GM12878 (cell line): ENCODE measurements around the gene BAZ1B. TPM values are rescaled to one million over a fixed set of nuclear protein-coding genes. Genes with fewer than 3 reads are reported as not detected.
"Not testable (repeated sequence)": the region's sequence is repeated elsewhere in the genome, so short reads cannot be mapped to it uniquely, and the experiment has no call there.

ENCODE experiments used
- ATAC-seq: fragments of 200-7000 bp; cut with Tn5 transposase; 3 replicates; pipeline ENCODE4 v1.9.1; 2020; ENCODE audit warnings: mild to moderate bottlenecking, moderate library complexity
- BruUV-seq: library from RNA; stranded (reverse); fragments of 400-500 nt; replicated peaks from 2 replicates; lab custom pipeline; 2021; lab: Mats Ljungman, UMichigan
- CTCF ChIA-PET: fragments of 300-600 bp; sonication (Branson Sonifier 250); formaldehyde crosslinking; extraction: SDS; loops from one replicate; lab custom pipeline; 2021; ENCODE audit warnings: inconsistent platforms; lab: Yijun Ruan, JAX
- POLR2A ChIA-PET: fragments of 350-600 bp; formaldehyde crosslinking; extraction: SDS; loops from one replicate; lab custom pipeline; 2021; ENCODE audit warnings: inconsistent platforms; lab: Charles Lee
- RAD21 ChIA-PET: fragments of 300-600 bp; sonication (Branson Sonifier 250); formaldehyde crosslinking; loops from one replicate; lab custom pipeline; 2023; ENCODE audit warnings: antibody characterized with exemption; ENCODE audit not compliant: unreplicated experiment; lab: Charles Lee
- SMC1A ChIA-PET: fragments of 300-600 bp; sonication (Branson Sonifier 250); formaldehyde crosslinking; loops from one replicate; lab custom pipeline; 2023; ENCODE audit not compliant: unreplicated experiment, uncharacterized antibody; lab: Charles Lee
- DNase-seq: peaks from one replicate; pipeline ENCODE4 v3.0.0-alpha.2; 2011; ENCODE audit warnings: low read depth, low spot score
- FAIRE-seq: peaks from 3 replicates; lab custom pipeline; 2011; peaks lifted over from hg19 to GRCh38; lab: Jason Lieb, UNC
- H2AFZ ChIP-seq: 2 replicates; pipeline ENCODE4 v1.6.0; 2011; ENCODE audit warnings: low read depth, low read length, control low read depth; ENCODE audit not compliant: control insufficient read depth
- H3K27ac ChIP-seq: 2 replicates; pipeline ENCODE4 v1.5.1; 2011; ENCODE audit warnings: control low read depth; ENCODE audit not compliant: control insufficient read depth, insufficient read depth
- H3K27me3 ChIP-seq, 2 experiments: replicated peaks in 1 of 2; 2 replicates each; pipeline versions ENCODE4 v1.6.0 to v1.6.1; 2011; ENCODE audit warnings: low read length in 1 of 2; ENCODE audit not compliant: control insufficient read depth in 2 of 2, insufficient read depth in 2 of 2
- H3K36me3 ChIP-seq, 2 experiments: 2 replicates each; pipeline ENCODE4 v1.5.1; 2011; ENCODE audit warnings: low read length in 1 of 2; ENCODE audit not compliant: control insufficient read depth in 2 of 2, insufficient read depth in 2 of 2
- H3K4me1 ChIP-seq: 2 replicates; pipeline ENCODE4 v1.6.1; 2011; ENCODE audit warnings: mild to moderate bottlenecking, low read length, moderate library complexity, mixed read lengths; ENCODE audit not compliant: control insufficient read depth, insufficient read depth
- H3K4me2 ChIP-seq: 2 replicates; pipeline ENCODE4 v1.6.0; 2011; ENCODE audit warnings: control low read depth; ENCODE audit not compliant: control insufficient read depth, insufficient read depth
- H3K4me3 ChIP-seq: fragments of 200-600 bp; sonication (generic); 2 replicates; pipeline ENCODE4 v1.5.1; 2016
- H3K79me2 ChIP-seq: 2 replicates; pipeline ENCODE4 v1.6.0; 2011; ENCODE audit warnings: low read length; ENCODE audit not compliant: control insufficient read depth, insufficient read depth
- H3K9ac ChIP-seq: 2 replicates; pipeline ENCODE4 v1.8.0; 2011; ENCODE audit warnings: low read length, control low read depth, mixed read lengths; ENCODE audit not compliant: control insufficient read depth, insufficient read depth
- H3K9me3 ChIP-seq: replicated peaks from 3 replicates; pipeline ENCODE4 v1.5.1; 2011; ENCODE audit warnings: mild to moderate bottlenecking, low read length; ENCODE audit not compliant: control insufficient read depth, insufficient read depth
- H4K20me1 ChIP-seq: 2 replicates; pipeline ENCODE4 v1.6.0; 2011; ENCODE audit not compliant: control insufficient read depth, insufficient read depth
- MYC ChIP-seq: IDR thresholded peaks from 2 replicates; pipeline ENCODE4 v1.6.1; 2011; ENCODE audit warnings: mild to moderate bottlenecking, low read length, moderate library complexity, inconsistent platforms; ENCODE audit not compliant: insufficient read depth, insufficient replicate concordance, insufficient read length, severe bottlenecking
- RAD51 ChIP-seq: fragments of 450-650 bp; IDR thresholded peaks from 2 replicates; pipeline ENCODE4 v1.6.1; 2016; ENCODE audit warnings: moderate library complexity, mild to moderate bottlenecking, inconsistent platforms
- SMAD1 ChIP-seq: fragments of 450-650 bp; IDR thresholded peaks from 2 replicates; pipeline ENCODE4 v1.6.1; 2018; ENCODE audit warnings: mild to moderate bottlenecking, low read depth; ENCODE audit not compliant: partially characterized antibody
- SREBF2 ChIP-seq: IDR thresholded peaks from 2 replicates; pipeline ENCODE4 v1.6.1; 2012; ENCODE audit warnings: mild to moderate bottlenecking, low read length
- SRF ChIP-seq, 2 experiments: IDR thresholded peaks; 2 replicates each; pipeline ENCODE4 v1.6.1; 2011; ENCODE audit warnings: low read depth in 2 of 2, low read length in 2 of 2, mild to moderate bottlenecking in 1 of 2, moderate library complexity in 1 of 2
- WGBS: methylation state at CpG from one replicate; pipeline ENCODE4 v1.1.6; 2016; ENCODE audit warnings: low lambda C conversion rate; ENCODE audit not compliant: insufficient replicate concordance, insufficient coverage; ENCODE audit errors: missing lambda C conversion rate; 5-methylcytosine and 5-hydroxymethylcytosine counted together
- in situ Hi-C: fragments of 300-500 bp; cut with MboI; formaldehyde crosslinking; loops from 9 replicates; pipeline ENCODE4 v1.14.3; 2018; ENCODE audit warnings: mixed read lengths
- intact Hi-C: fragments of 100-400 bp; cut with micrococcal nuclease; formaldehyde crosslinking; loops from one replicate; pipeline ENCODE4 v1.14.2; 2022; ENCODE audit not compliant: unreplicated experiment
- polyA plus RNA-seq, 11 experiments: library from polyadenylated mRNA; depleted of rRNA in 4 of 11; unstranded in 6 of 11; stranded (reverse) in 5 of 11; fragments of >200 nt; fragmentation: Nextera tagmentation in 4 of 11; fragmentation: Illumina TruSeq in 1 of 11; extraction: Ambion mirVana in 4 of 11; extraction: Trizol in 1 of 11; gene quantifications; 1 replicate in 1 of 11; 2 replicates in 10 of 11; pipeline versions ENCODE4 v1.2.1 to v1.2.3, GENCODE V29; 2011 to 2016; ENCODE audit warnings: inconsistent platforms in 2 of 11, missing spikeins in 2 of 11, low read depth in 1 of 11
- total RNA-seq, 4 experiments: library from RNA; depleted of rRNA in 3 of 4; stranded (reverse); fragments of >200 nt in 3 of 4; fragmentation: Illumina TruSeq in 1 of 4; extraction: Trizol in 1 of 4; gene quantifications; 2 replicates each; pipeline versions ENCODE4 v1.2.1 to v1.2.3, GENCODE V29; 2013 to 2021
- TF ChIP-seq, protein P1 (sequence below): fragments of 450-650 bp; IDR thresholded peaks from 2 replicates; pipeline ENCODE4 v1.6.1; 2017; ENCODE audit warnings: mild to moderate bottlenecking
- TF ChIP-seq, protein P2 (sequence below): fragments of 450-650 bp; IDR thresholded peaks from 2 replicates; pipeline ENCODE4 v1.6.1; 2016; ENCODE audit warnings: mild to moderate bottlenecking
- TF ChIP-seq, protein P3 (sequence below): IDR thresholded peaks from 2 replicates; pipeline ENCODE4 v1.6.1; 2012; ENCODE audit warnings: low read depth, low read length, improper control_type of control experiment

The BAZ1B gene
- total and polyA plus RNA-seq, 10 of the 15 experiments (the other 5 are each of a cell fraction or from before 2014, with no cell fraction given) = 14.0 to 77.4 (median 36.2) TPM

DNA sequence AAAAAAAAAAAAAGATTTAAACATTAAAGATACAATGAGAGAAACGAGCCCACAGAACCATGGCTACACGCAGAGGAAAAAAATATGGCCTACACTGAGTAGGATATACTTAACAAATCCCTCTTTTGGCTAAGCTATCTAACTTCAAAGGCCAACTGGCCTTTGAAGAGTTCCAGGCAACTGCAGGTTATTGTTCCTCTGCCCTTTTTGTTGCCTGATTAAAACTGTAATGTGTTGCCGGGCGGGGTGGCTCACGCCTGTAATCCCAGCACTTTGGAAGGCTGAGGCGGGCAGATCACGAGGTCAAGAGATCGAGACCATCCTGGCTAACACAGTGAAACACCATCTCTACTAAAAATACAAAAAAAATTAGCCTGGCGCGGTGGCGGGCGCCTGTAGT, 40.6 kb downstream of the BAZ1B start:
- ATAC-seq, H3K4me1 ChIP-seq, H3K27ac ChIP-seq, H2AFZ ChIP-seq, BruUV-seq, H3K9me3 ChIP-seq, H3K4me3 ChIP-seq, H3K9ac ChIP-seq, H3K79me2 ChIP-seq, intact Hi-C loops, FAIRE-seq, DNase-seq, H3K27me3 ChIP-seq, in situ Hi-C loops, H3K4me2 ChIP-seq, H4K20me1 ChIP-seq, SMC1A ChIA-PET, RAD21 ChIA-PET: not testable (repeated sequence)
- CTCF ChIA-PET = interaction anchor here (1.4 kb wide), 1 partner anchor 30 kb away, joined by 7 read pairs; no protein-coding TSS in a partner anchor
- POLR2A ChIA-PET = interaction anchor here (0.6 kb wide), 1 partner anchor 39 kb away, joined by 4 read pairs; no protein-coding TSS in a partner anchor
- WGBS = 91% methylated on average over 12 of the region's 12 CpGs
- peaks cover 19 to 25% of the 10 kb centered on the region in 2 experiments for H3K36me3 ChIP-seq

DNA sequence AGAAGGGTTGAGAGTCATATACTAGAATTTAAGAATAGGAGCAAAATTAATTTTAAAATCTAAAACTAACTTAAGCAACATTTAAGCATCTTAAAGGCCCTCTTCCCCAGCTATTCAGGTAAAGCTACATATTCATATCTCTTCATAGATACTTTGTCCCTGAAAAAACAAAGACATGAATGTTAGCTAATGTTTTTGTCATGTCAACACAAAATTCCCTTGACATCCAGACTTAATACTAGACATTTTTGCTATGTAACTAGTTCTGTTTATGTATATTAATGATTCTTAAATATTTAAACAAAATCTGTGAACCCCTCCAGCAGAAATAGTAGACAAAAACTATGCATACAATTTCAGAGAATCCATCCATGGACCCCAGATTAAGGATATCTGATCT, 43.5 kb downstream of the BAZ1B start:
- ChIA-PET CTCF (interaction anchor here (1.0 to 1.1 kb wide), 2 partner anchors 10 to 26 kb away, joined by 3 to 4 read pairs; no protein-coding TSS in a partner anchor), SMC1A (no interaction called here), RAD21 (interaction anchor here (1.4 kb wide), 1 partner anchor 42 kb away, joined by 3 read pairs; no protein-coding TSS in a partner anchor), POLR2A (interaction anchor here (2.0 kb wide), 1 partner anchor 9 kb away, joined by 5 read pairs; no protein-coding TSS in a partner anchor)
- H3K36me3 ChIP-seq = peaks cover 14 to 39% of the 10 kb centered on the region in 2 experiments
- no peak overlapping the region for H3K27ac ChIP-seq
- no peak overlapping the region for H3K9ac ChIP-seq
- in situ Hi-C loops (no loop called here), intact Hi-C loops (no loop called here)
- H3K9me3 ChIP-seq = no peaks in the 10 kb centered on the region
- H3K79me2 ChIP-seq = peaks cover 17% of the 10 kb centered on the region
- no peak for ATAC-seq
- DNase-seq = no peak
- no TSS peak for BruUV-seq
- H4K20me1 ChIP-seq = no peaks in the 10 kb centered on the region
- H3K4me3 ChIP-seq = no peak overlapping the region
- no peaks in the 10 kb centered on the region; the same call in 1 of the 2 replicates for H3K4me1 ChIP-seq
- TF ChIP-seq RAD51 (no peak), SREBF2 (no peak), SRF (IDR thresholded peaks at IDR 0.05; ENCODE audit: low read depth in 2 of 2, low read length in 2 of 2) (no peak), SMAD1 (no peak), MYC (no peak)
- TF ChIP-seq, protein P1, sequence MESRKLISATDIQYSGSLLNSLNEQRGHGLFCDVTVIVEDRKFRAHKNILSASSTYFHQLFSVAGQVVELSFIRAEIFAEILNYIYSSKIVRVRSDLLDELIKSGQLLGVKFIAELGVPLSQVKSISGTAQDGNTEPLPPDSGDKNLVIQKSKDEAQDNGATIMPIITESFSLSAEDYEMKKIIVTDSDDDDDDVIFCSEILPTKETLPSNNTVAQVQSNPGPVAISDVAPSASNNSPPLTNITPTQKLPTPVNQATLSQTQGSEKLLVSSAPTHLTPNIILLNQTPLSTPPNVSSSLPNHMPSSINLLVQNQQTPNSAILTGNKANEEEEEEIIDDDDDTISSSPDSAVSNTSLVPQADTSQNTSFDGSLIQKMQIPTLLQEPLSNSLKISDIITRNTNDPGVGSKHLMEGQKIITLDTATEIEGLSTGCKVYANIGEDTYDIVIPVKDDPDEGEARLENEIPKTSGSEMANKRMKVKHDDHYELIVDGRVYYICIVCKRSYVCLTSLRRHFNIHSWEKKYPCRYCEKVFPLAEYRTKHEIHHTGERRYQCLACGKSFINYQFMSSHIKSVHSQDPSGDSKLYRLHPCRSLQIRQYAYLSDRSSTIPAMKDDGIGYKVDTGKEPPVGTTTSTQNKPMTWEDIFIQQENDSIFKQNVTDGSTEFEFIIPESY = no peak
- TF ChIP-seq, protein P2, sequence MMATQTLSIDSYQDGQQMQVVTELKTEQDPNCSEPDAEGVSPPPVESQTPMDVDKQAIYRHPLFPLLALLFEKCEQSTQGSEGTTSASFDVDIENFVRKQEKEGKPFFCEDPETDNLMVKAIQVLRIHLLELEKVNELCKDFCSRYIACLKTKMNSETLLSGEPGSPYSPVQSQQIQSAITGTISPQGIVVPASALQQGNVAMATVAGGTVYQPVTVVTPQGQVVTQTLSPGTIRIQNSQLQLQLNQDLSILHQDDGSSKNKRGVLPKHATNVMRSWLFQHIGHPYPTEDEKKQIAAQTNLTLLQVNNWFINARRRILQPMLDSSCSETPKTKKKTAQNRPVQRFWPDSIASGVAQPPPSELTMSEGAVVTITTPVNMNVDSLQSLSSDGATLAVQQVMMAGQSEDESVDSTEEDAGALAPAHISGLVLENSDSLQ = no peak
- TF ChIP-seq, protein P3, sequence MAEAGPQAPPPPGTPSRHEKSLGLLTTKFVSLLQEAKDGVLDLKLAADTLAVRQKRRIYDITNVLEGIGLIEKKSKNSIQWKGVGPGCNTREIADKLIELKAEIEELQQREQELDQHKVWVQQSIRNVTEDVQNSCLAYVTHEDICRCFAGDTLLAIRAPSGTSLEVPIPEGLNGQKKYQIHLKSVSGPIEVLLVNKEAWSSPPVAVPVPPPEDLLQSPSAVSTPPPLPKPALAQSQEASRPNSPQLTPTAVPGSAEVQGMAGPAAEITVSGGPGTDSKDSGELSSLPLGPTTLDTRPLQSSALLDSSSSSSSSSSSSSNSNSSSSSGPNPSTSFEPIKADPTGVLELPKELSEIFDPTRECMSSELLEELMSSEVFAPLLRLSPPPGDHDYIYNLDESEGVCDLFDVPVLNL = no peak
- H3K27me3 ChIP-seq = no peaks in the 10 kb centered on the region
- no peak overlapping the region for H3K4me2 ChIP-seq
- FAIRE-seq = no peak
- no peak overlapping the region for H2AFZ ChIP-seq
